ENCODE measurements around the gene PRDM16.

Gene PRDM16

GRCh38 chr1:3111348-3112021 lies 42.5 kb downstream of the PRDM16 start:
- no peak for DNase-seq

DNA sequence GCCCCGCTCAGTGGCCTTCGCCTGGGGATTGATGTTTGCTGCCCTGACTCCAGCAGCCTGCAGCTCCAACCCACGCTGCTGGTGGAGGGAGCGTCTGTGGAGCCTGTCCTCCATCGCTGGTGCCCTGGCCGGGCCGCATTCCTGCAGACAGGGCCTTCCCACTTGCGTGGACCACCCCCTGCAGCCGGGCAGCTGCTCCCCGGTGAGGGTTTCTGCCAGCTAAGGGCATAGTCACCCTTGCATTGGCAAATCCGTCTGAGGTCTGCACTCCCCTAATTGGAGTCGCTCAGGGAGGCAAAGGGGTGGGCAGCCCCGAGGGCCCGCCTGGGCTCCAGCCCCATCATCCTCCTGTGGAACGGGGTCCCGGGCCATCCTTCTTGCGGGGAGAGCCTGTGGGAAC lies 43.5 kb downstream of the PRDM16 start:
- no peak for DNase-seq

DNA sequence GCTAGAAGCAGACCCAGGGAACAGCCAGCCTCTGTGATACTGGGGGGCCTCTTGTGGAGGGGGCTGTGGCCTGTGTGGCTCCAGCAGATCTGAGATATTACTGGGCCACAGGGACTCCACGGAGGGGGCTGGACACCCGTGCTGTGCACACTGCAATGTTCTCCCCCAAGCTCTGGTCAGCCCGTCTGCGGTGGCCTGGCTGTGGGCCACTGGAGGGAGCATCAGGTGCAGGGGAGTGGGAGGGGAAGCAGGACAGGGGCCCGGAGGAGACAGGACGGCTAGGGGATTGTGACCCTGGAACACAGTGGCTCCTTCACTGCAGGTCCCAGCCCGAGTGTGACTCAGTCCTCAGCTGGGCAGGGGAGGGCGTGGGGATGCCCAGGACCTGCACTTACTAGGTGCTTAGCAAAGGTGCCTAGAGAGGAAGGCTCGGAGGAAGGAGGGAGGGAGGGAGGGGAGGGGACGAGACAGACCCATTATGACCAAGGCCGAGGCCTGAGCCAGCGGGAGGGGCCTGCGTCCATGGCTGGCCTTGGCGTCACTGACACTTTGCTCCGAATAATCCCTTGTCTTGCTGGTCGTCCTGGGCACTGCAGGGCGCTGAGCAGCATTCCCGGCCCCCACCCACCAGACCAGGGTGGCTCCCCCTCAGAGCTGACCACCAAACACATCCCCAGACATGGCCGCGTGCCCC lies 44.2 kb downstream of the PRDM16 start:
- DNase-seq = no peak

DNA sequence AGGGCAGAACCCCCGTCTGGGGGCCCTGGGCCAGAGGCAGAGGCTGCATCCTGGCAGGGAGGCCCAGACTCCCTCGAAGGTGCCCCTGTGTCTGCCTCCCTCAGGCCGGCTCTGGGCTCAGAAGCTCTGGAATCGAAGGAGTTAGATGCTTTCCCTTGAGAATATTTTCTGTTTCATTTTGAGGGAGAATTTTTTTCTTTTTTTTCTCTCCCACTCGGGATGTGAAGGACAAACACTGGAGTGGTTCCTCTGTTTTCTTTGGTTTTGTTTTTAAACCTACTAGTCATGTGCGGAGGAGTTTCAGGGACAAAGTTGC lies 44.7 kb downstream of the PRDM16 start:
- no peak for DNase-seq

GRCh38 chr1:3114131-3114744 lies 45.2 kb downstream of the PRDM16 start:
- no peak for DNase-seq

DNA sequence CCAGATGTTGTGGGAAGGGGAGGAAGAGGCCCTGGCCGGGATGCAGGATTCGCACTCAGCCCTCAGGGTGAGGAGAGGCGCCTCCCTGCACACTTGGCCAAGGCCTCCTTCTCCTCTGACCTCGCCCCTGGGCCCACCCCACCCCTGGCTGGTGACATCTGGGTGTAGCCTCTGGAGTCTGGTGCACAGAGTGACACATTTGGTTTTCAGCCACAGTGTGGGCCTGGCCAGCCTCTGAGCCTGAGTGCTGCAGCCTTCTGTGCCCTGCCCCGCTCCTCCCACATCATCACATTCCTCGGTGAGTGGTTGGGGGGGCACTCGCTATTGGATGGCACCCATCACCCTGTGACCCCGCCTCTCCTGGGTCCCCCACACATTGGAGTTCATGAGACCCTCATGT lies 45.8 kb downstream of the PRDM16 start:
- DNase-seq = no peak

- DNase-seq = no peak
Observed at GRCh38 chr1:3115275-3116149, 46.5 kb downstream of the PRDM16 start.

- DNase-seq = no peak
Observed at GRCh38 chr1:3116150-3116510, 47.1 kb downstream of the PRDM16 start.

GRCh38 chr1:3116560-3116959 lies 47.6 kb downstream of the PRDM16 start:
- no peak for DNase-seq

DNA sequence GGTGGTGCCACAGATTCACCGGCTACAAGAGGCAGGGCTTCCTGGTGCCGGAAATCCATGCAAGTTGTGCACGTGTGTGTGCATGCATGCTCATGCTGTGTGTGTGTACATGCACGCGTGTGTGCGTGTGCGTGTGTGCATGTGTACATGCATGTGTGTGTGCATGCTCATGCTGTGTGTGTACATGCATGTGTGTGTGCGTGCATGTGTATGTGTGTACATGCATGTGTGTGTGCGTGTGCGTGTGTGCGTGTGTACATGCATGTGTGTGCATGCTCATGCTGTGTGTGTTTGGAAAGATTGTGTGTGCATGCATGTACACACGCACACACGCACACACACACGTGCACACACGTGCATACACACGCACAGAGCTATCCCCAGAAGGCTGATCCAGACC lies 48.9 kb downstream of the PRDM16 start:
- DNase-seq = no peak

- DNase-seq = no peak
Observed at GRCh38 chr1:3119061-3119460, 50.1 kb downstream of the PRDM16 start.

DNA sequence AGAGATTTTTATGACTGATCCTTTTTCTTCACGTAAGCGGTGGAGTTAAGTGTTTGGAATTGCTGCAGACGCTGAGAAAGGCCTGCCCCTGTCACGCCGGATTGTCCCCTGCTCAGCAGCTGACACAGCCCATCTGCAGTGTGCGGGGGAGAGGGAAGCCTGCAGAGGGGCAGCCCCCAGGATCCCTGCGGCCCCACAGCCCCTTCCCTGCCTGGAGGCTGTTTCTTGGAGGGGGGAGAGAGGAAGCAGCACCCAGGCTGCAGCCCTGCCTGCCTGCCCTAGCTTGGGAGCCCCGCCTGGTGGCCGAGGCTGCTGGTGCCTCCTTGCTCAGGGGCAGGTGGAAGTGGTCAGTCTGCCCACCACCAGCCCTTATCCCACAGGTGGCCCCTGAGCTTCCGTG lies 50.7 kb downstream of the PRDM16 start:
- no peak for DNase-seq

- DNase-seq = no peak
Observed at GRCh38 chr1:3120140-3120539, 51.1 kb downstream of the PRDM16 start.

GRCh38 chr1:3120994-3121393 lies 52.0 kb downstream of the PRDM16 start:
- DNase-seq = no peak

DNA sequence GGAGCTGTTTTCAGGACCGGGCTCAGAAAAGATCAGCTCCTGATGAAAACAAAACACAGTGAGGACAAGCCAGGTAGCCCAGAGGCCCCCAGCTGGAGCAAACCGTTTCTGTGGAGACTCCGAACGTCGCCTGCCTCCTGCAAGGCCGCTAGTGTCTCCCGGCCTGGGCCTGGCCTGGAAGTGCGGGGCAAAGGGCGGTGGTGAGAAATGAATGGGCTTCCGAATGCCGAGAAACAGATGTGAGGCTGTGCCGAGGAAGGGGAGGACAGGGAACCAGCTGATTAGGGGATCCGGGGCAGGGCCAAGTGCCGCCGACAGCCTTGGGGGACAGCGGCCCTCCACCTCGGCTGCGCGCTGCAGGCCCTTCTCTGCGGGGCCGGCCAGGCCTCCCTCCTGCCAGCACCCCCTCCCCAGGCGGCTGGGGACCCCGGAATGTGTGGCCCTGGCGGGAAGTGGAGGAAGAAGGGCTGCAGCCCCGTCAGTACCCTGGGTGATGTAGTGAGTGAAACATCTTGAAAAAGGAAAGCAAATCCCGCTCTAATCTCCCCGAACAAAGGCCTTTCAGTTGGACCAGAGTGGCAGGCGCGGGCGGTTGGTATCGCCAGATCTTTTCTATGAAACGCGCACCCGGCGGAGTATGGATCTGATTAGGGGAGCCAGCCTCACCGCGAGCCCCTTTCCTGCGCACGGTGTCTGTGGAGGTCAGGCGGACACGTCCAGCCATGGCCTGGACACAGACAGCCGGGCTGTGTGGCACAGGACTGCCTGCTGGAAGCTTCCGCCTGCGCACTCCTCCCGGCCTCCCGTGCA lies 52.6 kb downstream of the PRDM16 start:
- no peak for DNase-seq

- DNase-seq = no peak
Observed at GRCh38 chr1:3122311-3122710, 53.3 kb downstream of the PRDM16 start.

DNA sequence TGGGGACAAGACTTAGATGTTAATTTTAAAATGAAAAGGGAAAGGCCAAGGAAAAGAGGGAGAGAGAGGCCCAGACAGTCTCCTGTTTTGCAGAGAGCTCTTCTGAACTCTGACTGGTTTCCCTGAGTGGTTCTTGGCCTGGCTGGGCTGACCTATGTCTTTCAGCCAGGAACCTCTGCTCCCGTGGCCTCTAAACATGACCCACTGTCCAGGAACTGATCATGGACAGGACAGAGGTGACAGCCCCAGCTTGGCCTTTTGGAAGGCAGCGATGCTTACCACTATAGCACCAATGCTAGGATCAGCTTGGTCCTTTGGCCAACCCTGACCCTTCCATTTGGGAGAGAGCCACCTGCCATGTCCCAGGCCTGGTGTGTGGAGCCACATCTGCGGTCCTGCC lies 55.2 kb downstream of the PRDM16 start:
- DNase-seq = no peak

GRCh38 chr1:3125078-3125477 lies 56.1 kb downstream of the PRDM16 start:
- no peak for DNase-seq

- no peak for DNase-seq
Observed at GRCh38 chr1:3125546-3126368, 56.8 kb downstream of the PRDM16 start.

GRCh38 chr1:3126756-3127678 lies 58.0 kb downstream of the PRDM16 start:
- no peak for DNase-seq

DNA sequence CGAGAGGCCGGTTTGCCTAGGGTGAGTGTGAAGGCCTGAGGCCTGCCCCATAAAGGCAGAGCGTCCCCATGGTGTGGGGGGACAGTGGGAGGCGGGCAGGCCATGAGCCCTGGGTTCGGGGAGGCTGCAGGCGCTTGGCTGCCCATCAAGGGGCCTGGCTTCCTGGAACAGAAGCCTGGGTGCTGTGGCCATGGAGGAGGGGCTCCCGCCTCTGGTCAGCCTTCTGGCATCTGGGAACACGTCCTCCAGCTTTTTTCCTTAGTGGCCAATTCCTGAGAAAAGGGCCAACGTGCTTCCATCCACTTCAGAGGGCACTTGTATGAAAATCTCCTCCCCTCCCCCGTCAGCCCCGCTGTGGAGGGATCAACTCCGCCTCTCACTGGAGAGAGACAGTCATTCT lies 58.7 kb downstream of the PRDM16 start:
- no peak for DNase-seq

Data from CD4-positive, alpha-beta T cell treated with Interleukin-4 for 1 hour (primary cell).